CD4-positive, alpha-beta T cell (primary cell): ENCODE measurements around the gene GRID1. TPM values are rescaled to one million over a fixed set of nuclear protein-coding genes. Genes with fewer than 3 reads are reported as not detected.

ENCODE experiments used
- ATAC-seq: fragments of 200-7000 bp; cut with Tn5 transposase; one replicate; pipeline ENCODE4 v1.10.0; 2022; ENCODE audit warnings: mild to moderate bottlenecking; ENCODE audit not compliant: poor library complexity
- CTCF ChIA-PET: fragments of 350-600 bp; sonication (Branson Sonifier 250); formaldehyde crosslinking; loops from one replicate; lab custom pipeline; 2021; ENCODE audit warnings: antibody characterized with exemption, inconsistent platforms; lab: Charles Lee
- POLR2A ChIA-PET: fragments of 350-600 bp; sonication (Branson Sonifier 250); formaldehyde crosslinking; loops from one replicate; lab custom pipeline; 2021; ENCODE audit warnings: antibody characterized with exemption, inconsistent platforms; lab: Charles Lee
- DNase-seq, 14 experiments: peaks; one replicate each; pipeline ENCODE4 v3.0.0-alpha.2; 2013 to 2020; ENCODE audit warnings: mixed read lengths in 2 of 14
- H3K27ac ChIP-seq, 2 donors: one replicate each; pipeline versions ENCODE4 v1.5.1 to v1.7.0; 2013; ENCODE audit warnings: low read length in 2 of 2, low read depth in 1 of 2, mild to moderate bottlenecking in 1 of 2
- H3K27me3 ChIP-seq, 2 experiments: 1 replicate in 1 of 2; 2 replicates in 1 of 2; pipeline versions ENCODE4 v1.6.1 to v1.7.0; 2013; ENCODE audit warnings: low read length in 2 of 2, control low read depth in 1 of 2, mild to moderate bottlenecking in 1 of 2, moderate library complexity in 1 of 2; ENCODE audit not compliant: insufficient read depth in 2 of 2, control insufficient read depth in 1 of 2
- H3K36me3 ChIP-seq: one replicate; pipeline ENCODE4 v1.6.1; 2013; ENCODE audit warnings: low read length, control low read depth; ENCODE audit not compliant: insufficient read depth
- H3K4me1 ChIP-seq: one replicate; pipeline ENCODE4 v1.6.1; 2013; ENCODE audit warnings: low read length, control low read depth; ENCODE audit not compliant: insufficient read depth
- H3K4me3 ChIP-seq: one replicate; pipeline ENCODE4 v1.5.1; 2013; ENCODE audit warnings: mild to moderate bottlenecking, low read length, moderate library complexity
- H3K9me3 ChIP-seq, 2 experiments: 1 replicate in 1 of 2; 2 replicates in 1 of 2; pipeline versions ENCODE4 v1.6.1 to v1.7.0; 2013; ENCODE audit warnings: low read length in 2 of 2, mild to moderate bottlenecking in 2 of 2, control low read depth in 1 of 2, moderate library complexity in 1 of 2; ENCODE audit not compliant: control insufficient read depth in 1 of 2, insufficient read depth in 1 of 2
- H3K27ac Mint-ChIP-seq: one replicate; pipeline ENCODE4 v1.8.0; 2020; ENCODE audit warnings: mixed read lengths
- H3K27me3 Mint-ChIP-seq: one replicate; pipeline ENCODE4 v1.8.0; 2021; ENCODE audit warnings: mixed read lengths
- H3K36me3 Mint-ChIP-seq: one replicate; pipeline ENCODE4 v1.8.0; 2021; ENCODE audit warnings: low read depth, mixed read lengths
- H3K4me1 Mint-ChIP-seq: one replicate; pipeline ENCODE4 v1.8.0; 2021; ENCODE audit warnings: low read depth, mixed read lengths
- H3K4me3 Mint-ChIP-seq: one replicate; pipeline ENCODE4 v1.8.0; 2020; ENCODE audit warnings: mild to moderate bottlenecking, mixed read lengths
- H3K9me3 Mint-ChIP-seq: one replicate; pipeline ENCODE4 v1.8.0; 2020; ENCODE audit warnings: mixed read lengths
- intact Hi-C, 2 experiments: fragments of 100-400 bp; cut with DNase I in 1 of 2; cut with micrococcal nuclease in 1 of 2; formaldehyde crosslinking; loops; one replicate each; pipeline versions ENCODE4 v1.15.1 to v1.9.0; 2023 to 2025; cut with DNase I, micrococcal nuclease
- total RNA-seq, 174 experiments: library from RNA in 2 of 174; stranded (reverse) in 2 of 174; gene quantifications; one replicate each; pipeline ENCODE4 v1.2.3 and lab custom pipeline; 2021 to 2026
- TF ChIP-seq, protein P1 (sequence below): fragments of 200-600 bp; IDR thresholded peaks from one replicate; pipeline ENCODE4 v1.8.0; 2022; ENCODE audit warnings: antibody characterized with exemption, mild to moderate bottlenecking

GRID1 gene
- total RNA-seq, 2 experiments from 2014 or later = not detected

DNA sequence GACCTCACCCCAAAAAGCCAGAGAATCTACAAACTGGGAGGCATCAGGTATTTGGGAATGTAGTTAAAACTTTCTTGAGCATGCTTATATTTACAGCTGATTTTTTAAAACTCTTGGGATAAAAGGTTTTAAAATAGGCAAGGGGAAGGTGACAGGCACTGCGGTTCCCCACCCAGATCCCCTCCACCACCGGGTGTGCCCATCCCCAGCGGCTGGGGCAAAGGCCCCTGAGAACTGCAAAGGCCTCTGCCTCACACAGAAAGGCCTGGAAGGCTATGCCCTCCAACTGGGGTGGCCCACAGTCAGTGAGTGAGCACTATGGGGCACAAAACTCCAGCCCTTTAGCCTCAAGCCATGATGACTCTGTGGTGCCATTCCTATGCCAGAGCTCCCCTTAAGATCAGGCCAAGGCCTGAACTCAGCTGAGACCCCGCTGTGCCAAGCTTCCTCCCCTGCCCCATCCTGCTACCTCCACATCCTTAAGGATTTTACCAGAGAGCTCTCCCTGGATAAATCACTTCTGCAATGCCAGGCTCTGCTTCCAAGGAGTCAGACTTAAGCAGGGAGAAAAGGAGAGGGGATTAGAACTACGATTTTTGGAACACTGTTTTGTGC, 299.1 kb downstream of the GRID1 start:
- H3K9me3 Mint-ChIP-seq = no peaks in the 10 kb centered on the region
- H3K4me3 ChIP-seq = no peak overlapping the region
- no peaks in the 10 kb centered on the region for H3K27me3 Mint-ChIP-seq
- no peaks in the 10 kb centered on the region for H3K9me3 ChIP-seq
- no peaks in the 10 kb centered on the region for H3K36me3 ChIP-seq
- ChIA-PET CTCF (no interaction called here), POLR2A (no interaction called here)
- ATAC-seq (no peak), DNase-seq (no peak)
- TF ChIP-seq, protein P1, sequence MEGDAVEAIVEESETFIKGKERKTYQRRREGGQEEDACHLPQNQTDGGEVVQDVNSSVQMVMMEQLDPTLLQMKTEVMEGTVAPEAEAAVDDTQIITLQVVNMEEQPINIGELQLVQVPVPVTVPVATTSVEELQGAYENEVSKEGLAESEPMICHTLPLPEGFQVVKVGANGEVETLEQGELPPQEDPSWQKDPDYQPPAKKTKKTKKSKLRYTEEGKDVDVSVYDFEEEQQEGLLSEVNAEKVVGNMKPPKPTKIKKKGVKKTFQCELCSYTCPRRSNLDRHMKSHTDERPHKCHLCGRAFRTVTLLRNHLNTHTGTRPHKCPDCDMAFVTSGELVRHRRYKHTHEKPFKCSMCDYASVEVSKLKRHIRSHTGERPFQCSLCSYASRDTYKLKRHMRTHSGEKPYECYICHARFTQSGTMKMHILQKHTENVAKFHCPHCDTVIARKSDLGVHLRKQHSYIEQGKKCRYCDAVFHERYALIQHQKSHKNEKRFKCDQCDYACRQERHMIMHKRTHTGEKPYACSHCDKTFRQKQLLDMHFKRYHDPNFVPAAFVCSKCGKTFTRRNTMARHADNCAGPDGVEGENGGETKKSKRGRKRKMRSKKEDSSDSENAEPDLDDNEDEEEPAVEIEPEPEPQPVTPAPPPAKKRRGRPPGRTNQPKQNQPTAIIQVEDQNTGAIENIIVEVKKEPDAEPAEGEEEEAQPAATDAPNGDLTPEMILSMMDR = no peak
- intact Hi-C loops = no loop called here
- no peak overlapping the region for H3K4me3 Mint-ChIP-seq
- no peak overlapping the region for H3K27ac ChIP-seq
- H3K27ac Mint-ChIP-seq = no peak overlapping the region
- no peaks in the 10 kb centered on the region for H3K27me3 ChIP-seq
- H3K4me1 ChIP-seq = no peaks in the 10 kb centered on the region
- H3K36me3 Mint-ChIP-seq = no peaks in the 10 kb centered on the region
- no peaks in the 10 kb centered on the region for H3K4me1 Mint-ChIP-seq

DNA sequence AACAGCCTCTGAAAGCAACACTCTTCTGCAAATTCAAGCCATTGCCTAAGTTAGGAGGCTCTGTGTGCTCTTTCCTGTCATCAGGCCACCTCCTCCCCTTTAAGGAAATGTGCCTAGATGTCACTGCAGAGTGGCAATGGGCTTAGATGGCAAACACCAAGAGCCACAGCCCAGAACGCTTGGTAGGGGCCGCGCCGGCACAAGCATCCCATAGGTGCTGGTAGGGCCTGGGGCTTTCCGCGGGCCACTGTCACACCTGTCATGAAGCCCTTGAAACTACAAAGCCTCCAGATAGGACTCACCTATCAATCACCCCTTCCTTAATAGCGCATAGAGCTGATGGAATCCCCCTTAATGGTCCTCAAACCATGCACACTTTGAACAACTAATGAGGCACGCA, 299.9 kb downstream of the GRID1 start:
- no peak for ATAC-seq
- intact Hi-C loops = no loop called here

DNA sequence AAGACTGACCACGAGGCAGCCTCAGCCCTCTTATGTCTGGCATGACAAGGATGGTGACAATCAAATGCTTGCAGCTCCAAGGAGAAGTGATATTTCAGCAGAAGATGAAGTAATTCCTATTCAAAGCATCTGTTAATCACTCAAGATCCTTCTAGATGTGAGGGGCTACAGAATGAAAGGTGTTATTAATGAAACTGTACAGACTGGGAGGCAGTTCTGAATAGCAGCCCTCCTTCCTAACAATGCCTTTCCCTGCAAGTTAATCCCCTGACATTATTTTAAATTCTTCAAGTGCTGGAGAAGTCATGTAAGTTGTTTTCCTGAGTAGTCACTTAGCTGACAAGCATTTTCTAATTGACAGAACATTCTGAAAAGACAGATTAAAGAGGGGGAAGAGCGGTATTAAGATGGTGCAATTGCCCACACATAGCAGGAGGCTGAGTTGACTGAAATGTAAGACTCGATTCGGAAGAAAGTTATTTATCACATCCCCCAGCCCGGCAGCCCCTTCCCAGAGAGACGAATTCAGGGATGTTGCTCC, 300.8 kb downstream of the GRID1 start:
- Histone ChIP-seq H3K27ac (no peak overlapping the region), H3K9me3 (no peaks in the 10 kb centered on the region), H3K27me3 (no peaks in the 10 kb centered on the region), H3K36me3 (no peaks in the 10 kb centered on the region), H3K4me1 (no peaks in the 10 kb centered on the region), H3K4me3 (no peak overlapping the region)
- Mint-ChIP-seq H3K27ac (no peak overlapping the region), H3K36me3 (no peaks in the 10 kb centered on the region), H3K4me3 (no peak overlapping the region), H3K9me3 (no peaks in the 10 kb centered on the region), H3K27me3 (no peaks in the 10 kb centered on the region), H3K4me1 (no peaks in the 10 kb centered on the region)
- ATAC-seq (no peak), DNase-seq (no peak)
- CTCF ChIA-PET = no interaction called here
- TF ChIP-seq, protein P1 = no peak
- intact Hi-C loops = no loop called here
- POLR2A ChIA-PET = no interaction called here

More for the DNA sequence above, 299.9 kb downstream of the GRID1 start:
- Mint-ChIP-seq H3K36me3 (no peaks in the 10 kb centered on the region), H3K27ac (no peak overlapping the region), H3K4me3 (no peak overlapping the region), H3K4me1 (no peaks in the 10 kb centered on the region), H3K27me3 (no peaks in the 10 kb centered on the region), H3K9me3 (no peaks in the 10 kb centered on the region)
- no peaks in the 10 kb centered on the region for H3K27me3 ChIP-seq
- H3K9me3 ChIP-seq = no peaks in the 10 kb centered on the region
- POLR2A ChIA-PET = no interaction called here
- TF ChIP-seq, protein P1 = no peak
- CTCF ChIA-PET = no interaction called here
- DNase-seq = no peak
- no peaks in the 10 kb centered on the region for H3K4me1 ChIP-seq
- no peak overlapping the region for H3K27ac ChIP-seq
- H3K36me3 ChIP-seq = no peaks in the 10 kb centered on the region
- H3K4me3 ChIP-seq = no peak overlapping the region
